ENCODE data around the gene STRN4.
"Not testable (repeated sequence)": the region's sequence is repeated elsewhere in the genome, so short reads cannot be mapped to it uniquely, and the experiment has no call there.

STRN4 gene

DNA sequence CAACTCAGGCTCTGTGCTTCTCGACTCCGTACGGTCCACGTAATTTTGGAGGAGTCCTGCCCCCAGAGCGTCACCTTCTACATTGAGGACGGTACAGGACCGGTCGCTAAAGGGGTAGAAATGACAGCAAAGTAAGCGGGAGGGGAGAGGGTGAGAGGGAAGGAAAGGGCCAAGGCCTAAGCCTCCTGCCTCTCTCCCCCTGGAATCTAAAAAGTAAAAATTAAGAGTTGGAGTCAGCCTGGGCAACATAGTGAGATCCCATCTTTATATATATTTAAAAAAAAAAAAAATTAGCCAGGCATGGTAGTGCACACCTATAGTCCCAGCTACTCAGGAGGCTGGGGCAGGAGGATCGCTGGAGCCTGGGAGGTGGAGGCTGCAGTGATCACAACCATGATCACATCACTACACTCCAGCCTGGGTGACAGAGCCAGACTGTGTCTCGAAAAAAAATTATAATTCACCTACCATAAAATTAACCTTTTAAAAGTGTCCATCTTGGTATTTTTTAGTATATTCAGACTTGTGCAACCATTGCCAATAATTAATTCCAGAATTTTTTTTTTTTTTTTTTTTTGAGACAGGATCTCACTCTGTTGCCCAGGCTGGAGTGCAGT lies 29.5 kb upstream of the STRN4 start:
- DNase-seq (ENCODE audit: low read depth in 2 of 2): no peak

DNA sequence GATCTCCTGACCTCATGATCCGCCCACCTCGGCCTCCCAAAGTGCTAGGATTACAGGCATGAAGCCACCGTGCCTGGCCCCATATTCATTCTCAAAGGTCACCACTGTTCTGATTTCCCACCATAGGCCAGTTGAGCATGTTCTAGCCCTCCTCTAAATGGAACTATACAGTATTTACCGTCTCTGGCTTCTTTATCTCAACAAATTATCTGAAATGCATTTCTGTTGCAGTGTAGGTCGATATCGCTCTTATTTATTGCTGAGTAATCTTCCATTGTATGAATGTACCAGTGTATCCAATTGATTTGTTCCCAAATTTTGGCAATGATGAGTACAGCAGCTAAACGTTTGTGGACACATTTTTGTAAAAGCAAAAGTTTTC lies 26.8 kb upstream of the STRN4 start:
- no peak for DNase-seq (ENCODE audit: low read depth in 2 of 2)

DNA sequence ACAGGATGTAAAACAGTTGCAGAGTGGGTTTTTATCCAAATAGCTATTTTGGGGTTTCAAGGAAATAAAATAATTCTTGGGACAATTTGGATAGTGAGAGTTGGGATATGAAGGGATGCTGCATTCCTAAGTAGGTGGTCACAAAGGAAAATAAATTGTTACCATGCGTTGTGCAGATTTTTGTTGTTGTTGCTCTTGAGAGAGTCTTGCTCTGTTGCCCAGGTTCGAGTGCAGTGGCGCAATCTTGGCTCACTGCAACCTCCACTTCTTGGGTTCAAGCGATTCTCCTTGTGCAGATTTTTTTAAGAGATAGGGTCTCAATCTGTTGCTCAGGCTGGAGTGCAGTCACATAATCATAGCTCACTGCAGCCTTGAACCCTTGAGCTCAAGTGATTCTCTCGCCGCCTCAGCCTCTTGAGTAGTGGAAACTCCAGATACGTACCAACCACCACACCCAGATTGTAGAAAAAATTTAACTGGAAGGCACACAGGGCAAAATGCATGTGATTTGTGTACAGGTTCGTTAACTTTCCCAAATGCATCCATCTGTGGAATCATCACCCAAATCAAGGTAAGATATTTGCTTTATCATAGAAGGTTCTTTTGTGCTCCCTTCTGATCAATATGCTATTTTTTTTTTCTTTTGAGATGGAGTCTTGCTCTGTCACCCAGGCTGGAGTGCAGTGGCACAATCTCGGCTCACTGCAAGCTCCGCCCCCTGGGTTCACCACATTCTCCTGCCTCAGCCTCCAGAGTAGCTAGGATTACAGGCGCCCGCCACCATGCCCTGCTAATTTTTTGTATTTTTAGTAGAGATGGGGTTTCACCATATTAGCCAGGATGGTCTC lies 26.1 kb upstream of the STRN4 start:
- DNase-seq (ENCODE audit: low read depth in 2 of 2): no peak

DNA sequence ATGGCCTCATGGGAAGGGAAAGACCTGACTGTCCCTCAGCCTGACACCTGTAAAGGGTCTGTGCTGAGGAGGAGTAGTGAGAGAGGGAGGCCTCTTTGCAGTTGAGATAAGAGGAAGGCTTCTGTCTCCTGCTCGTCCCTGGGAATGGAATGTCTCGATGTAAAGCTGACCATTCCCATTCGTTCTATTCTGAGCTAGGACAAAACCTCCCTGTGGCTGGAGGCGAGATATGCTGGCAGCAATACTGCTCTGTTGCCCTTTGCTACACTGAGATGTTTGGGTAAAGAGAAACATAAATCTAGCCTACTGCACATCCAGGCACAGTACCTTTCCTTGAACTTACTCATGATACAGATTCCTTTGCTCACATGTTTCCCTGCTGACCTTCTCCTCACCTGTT lies 22.5 kb upstream of the STRN4 start:
- not testable (repeated sequence) for DNase-seq (ENCODE audit: low read depth in 2 of 2)

DNA sequence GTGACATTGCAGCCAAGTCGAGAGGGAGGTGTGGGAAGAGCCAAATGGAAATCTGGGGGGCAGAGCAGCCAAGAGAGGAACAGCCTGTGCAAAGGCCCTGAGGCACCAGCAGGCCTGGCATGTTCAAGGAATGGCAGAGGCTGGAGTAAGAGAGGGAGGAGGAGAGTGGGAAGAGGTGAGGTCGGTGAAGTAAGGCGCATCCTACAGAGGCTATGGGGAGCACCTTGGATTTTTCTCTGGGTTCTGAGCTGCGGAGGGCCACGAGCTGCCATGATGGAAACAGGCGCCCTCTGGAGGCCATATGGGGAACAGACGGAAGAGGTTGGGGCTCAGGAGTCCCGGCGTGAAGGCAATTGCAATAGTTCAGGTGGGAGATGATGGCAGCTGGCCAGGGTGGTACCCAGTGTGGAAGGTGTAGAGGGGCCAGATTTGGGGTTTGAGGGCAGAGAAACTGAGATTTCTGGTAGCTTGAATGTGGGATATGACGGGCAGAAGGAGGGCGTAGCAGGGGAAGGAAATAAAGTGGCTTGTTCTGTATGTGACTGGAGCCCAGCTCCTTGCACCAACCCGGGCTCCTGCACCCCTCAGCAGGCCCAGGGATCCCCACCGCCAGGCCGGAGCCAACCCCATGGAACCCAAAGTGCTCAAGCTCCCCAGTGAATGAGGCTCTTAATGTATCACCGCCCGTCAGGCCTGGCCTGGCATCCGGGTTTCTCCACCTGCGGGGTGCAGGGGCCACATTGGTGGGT lies 20.5 kb upstream of the STRN4 start:
- DNase-seq (ENCODE audit: low read depth in 2 of 2): no peak

DNA sequence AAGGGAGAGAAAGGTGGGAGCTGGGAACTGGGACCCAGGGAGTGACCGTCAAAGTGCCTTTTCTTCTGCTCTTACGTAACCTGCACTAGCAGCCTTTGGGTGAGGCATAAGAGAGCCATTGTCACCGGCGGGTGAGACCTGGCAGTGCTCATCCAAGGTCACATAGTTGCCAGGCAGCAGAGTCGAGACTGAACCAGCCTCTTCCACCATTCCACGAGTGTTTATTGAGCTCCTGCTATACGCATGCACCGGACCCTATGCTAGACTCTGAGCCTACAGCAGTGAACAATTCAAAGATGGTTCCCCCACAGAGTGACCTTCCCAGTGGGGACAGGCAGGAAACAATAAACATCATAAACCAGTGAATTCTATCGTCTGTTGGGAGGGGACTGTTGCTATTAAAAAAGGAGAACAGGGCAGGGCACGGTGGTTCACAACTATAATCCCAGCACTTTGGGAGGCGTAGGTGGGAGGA lies 18.6 kb upstream of the STRN4 start:
- no peak for DNase-seq (ENCODE audit: low read depth in 2 of 2)

DNA sequence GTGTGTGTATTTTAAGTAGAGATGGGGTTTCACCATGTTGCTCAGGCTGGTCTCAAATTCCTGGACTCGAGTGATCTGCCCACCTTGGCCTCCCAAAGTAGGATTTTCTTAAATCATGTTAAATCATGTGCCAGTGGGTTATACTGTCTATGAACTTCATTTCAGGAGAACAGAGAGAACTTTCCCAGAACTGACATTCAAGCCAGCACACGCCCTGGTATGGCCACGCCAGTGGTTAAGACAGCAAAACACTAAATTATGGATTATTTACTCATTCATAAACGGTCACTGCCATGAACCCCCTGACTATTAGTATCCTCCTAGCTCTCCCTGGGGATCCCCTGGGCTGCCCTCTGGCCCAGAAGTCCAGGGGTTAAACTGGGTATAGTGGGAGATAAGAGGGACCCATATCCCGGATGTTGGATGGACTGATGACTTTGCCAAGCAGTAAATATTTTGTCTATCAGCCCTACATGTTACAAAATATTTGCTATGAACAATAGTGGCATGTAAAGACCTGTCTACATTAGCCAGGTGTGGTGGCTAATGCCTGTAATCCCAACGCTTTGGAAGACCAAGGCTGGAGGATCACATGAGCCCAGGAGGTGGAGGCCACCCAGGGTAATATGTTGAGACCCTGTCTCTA lies 16.1 kb upstream of the STRN4 start:
- no peak for DNase-seq (ENCODE audit: low read depth in 2 of 2)

DNA sequence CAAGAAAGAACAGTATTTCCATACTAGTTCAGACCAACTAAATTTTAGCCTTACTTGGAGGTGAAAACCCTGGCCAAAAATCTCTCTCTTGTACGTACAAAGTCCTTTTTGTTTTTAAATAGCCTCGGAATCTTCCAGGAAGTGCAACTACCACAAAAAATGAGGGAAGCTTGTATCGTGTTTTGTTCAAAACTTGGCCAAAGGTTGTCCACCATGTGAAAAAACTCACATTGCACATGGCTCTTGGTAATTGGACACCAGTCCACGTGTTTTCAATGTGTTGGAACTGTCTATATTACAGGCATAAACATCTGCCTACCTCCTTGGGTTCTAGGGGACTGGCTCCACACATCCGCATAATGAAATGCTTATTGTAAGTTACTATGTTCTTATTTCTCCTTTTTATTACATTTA lies 15.2 kb upstream of the STRN4 start:
- no peak for DNase-seq (ENCODE audit: low read depth in 2 of 2)

DNA sequence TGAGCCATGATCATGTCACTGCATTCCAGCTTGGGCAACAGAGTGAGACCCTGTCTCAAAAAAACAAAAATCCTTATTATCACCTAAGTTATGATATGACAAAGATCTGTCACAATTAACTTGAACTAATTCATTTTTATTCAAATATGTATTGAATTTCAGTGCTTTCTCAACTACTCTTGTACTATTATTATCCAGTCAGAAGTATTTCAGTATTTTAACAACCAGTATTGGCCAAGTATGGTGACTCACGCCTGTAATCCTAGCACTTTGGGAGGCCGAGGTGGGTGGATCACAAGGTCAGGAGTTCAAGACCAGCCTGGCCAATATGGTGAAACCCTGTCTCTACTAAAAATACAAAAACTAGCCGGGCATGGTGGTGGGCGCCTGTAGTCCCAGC lies 14.6 kb upstream of the STRN4 start:
- not testable (repeated sequence) for DNase-seq (ENCODE audit: low read depth in 2 of 2)

DNA sequence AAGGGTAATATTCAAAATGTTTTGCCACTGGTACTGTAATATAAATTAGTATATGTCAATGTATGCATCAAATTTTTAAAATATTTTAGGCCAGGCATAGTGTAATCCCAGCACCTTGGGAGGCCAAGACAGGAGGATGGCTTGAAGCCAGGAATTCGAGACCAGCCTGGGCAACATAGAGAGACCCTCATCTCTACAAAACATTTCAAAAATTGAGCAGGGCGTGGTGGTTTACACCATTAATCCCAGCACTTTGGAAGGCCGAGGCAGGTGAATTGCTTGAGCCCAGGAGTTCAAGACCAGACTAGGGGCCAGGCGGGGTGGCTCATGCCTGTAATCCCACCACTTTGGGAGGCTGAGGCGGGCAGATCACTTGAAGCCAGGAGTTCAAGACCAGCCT lies 14.1 kb upstream of the STRN4 start:
- no peak for DNase-seq (ENCODE audit: low read depth in 2 of 2)

DNA sequence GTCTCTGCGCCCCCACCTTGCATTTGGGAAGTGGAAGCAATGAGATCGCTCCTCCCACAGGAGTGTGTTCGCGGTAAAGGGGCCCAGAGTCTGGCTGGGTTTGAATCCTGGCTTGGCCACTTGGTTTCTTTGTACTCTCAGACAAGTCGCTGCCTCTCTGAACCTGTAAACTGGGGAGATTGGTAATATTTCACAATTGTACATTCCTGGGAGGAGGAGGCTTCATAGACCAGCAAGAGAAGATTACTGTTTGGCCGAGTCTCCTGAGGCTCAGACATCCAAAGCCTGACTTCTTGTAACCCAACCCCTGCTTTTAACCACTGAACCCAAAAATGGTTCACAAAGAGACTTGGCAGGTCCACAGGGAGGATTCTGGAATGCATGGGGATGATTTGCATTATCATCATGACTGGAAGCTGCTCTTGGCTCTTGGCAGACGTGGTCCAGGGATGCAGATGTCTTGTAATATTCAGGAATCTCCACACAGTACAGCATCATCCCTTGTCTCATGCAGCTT lies 13.6 kb upstream of the STRN4 start:
- no peak for DNase-seq (ENCODE audit: low read depth in 2 of 2)

DNA sequence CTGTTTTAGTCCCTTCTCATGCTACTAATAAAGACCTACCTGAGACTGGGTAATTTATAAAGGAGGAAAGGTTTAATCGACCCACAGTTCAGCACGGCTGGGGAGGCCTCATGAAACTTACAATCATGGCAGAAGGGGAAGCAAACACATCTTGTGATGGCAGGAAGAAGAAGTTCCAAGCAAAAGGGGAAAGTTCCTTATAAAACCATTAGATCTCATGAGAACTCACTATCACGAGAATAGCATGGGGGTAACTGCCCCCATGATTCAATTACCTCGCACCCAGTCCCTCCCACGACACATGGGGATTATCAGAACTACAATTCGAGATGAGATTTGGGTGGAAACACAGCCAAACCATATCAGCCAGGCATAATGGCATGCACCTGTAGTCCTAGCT lies 13.0 kb upstream of the STRN4 start:
- no peak for DNase-seq (ENCODE audit: low read depth in 2 of 2)

DNA sequence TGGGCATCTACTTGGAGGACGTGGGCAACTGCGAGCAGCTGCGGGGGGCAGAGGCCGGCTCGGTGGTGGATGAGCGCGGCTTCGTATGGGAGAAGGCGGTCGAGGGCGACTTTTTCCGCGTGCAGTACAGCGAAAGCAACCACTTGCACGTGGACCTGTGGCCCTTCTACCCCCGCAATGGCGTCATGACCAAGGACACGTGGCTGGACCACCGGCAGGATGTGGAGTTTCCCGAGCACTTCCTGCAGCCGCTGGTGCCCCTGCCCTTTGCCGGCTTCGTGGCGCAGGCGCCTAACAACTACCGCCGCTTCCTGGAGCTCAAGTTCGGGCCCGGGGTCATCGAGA lies 10.3 kb upstream of the STRN4 start:
- DNase-seq (ENCODE audit: low read depth in 2 of 2): no peak

DNA sequence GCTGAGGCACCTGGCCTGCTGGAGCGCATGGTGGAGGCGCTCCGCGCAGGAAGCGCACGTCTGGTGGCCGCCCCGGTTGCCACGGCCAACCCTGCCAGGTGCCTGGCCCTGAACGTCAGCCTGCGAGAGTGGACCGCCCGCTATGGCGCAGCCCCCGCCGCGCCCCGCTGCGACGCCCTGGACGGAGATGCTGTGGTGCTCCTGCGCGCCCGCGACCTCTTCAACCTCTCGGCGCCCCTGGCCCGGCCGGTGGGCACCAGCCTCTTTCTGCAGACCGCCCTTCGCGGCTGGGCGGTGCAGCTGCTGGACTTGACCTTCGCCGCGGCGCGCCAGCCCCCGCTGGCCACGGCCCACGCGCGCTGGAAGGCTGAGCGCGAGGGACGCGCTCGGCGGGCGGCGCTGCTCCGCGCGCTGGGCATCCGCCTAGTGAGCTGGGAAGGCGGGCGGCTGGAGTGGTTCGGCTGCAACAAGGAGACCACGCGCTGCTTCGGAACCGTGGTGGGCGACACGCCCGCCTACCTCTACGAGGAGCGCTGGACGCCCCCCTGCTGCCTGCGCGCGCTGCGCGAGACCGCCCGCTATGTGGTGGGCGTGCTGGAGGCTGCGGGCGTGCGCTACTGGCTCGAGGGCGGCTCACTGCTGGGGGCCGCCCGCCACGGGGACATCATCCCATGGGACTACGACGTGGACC lies 9.7 kb upstream of the STRN4 start:
- DNase-seq (ENCODE audit: low read depth in 2 of 2): no peak

DNA sequence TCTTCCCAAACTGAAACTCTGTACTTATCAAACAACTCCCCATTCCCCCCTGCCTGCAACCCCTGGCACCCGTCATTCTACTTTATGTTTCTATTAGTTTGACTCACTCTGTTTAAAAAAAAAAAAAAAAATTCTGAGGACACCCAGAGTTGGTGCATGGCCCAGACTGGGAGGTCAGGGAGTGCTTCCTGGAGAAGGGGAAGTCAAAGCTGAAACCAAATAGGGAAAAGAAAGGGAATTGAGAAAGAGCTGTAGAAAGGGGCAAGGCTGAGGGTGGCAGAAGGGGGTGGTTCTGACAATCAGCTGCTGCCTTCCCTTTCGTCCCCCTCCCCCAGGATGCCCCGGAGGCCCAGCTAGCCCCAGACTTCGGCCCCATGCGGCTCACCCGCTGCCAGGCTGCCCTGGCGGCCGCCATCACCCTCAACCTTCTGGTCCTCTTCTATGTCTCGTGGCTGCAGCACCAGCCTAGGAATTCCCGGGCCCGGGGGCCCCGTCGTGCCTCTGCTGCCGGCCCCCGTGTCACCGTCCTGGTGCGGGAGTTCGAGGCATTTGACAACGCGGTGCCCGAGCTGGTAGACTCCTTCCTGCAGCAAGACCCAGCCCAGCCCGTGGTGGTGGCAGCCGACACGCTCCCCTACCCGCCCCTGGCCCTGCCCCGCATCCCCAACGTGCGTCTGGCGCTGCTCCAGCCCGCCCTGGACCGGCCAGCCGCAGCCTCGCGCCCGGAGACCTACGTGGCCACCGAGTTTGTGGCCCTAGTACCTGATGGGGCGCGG lies 9.0 kb upstream of the STRN4 start:
- DNase-seq (ENCODE audit: low read depth in 2 of 2): no peak

DNA sequence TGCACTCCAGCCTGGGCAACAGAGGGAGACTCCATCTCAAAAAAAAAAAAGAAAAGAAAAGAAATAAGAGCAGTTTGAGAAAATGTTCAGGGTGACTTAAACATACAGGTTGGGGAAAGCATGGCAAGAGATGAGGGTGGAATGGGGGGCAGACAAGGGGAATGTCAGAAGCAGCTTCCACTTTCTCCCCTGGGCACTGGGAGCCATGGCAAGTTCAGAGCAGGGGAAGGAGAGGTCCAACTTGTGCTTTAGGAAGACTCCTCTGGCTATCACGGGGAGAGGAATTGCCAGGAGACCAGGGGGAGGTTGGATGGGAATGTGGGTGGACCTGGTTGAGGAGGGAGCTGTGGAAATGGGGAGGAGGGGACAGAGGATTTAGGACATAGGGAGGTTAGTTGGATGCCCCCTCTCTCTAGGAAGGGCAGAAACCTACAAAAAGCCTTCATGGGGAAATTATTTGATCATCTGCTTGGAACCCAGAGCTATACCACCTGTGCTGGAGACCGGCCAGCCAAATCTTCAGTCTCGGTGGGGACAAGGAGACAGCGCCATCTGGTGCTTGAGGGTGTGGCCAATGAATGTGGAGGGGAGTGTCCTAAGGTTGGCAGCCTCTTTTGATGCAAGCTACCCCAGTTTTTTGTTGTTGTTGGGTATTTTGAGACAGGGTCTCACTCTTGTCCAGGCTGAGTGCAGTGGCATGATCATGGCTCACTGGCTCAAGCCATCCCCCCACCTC lies 7.3 kb upstream of the STRN4 start:
- DNase-seq (ENCODE audit: low read depth in 2 of 2): peak in 1 of 2 donors; percentile 26

DNA sequence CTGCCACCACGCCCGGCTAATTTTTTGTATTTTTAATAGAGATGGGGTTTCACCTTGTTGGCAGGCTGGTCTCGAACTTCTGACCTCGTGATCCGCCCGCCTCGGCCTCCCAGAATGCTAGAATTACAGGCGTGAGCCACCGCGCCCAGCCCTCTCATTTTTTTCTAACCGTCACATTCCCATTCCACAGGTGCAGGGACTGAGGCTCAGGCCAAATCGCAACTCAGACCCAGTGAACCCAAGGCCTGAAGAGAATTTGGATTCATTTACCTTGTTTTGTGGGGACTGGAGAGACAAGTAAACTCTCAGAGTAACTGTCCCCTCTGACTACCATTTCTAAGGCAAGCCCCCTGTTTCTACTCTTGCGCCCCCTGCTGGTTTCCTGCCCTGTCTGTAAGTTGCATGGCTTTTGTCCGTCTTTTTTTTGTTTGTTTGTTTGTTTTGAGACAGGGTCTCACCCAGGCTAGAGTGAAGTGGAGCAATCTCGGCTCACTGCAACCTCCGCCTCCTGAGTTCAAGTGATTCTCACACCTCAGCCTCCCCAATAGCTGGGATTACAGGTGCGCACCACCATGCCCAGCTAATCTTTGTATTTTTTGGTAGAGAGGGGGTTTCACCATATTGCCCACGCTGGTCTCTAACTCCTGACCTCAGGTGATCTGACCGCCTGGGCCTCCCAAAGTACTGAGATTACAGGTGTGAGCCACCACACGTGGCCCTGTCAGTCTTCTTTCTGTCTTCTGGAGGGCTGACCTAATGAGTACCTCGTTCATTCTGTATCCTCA lies 2.3 kb upstream of the STRN4 start:
- DNase-seq (ENCODE audit: low read depth in 2 of 2): peak in 1 of 2 donors; percentile 49

DNA sequence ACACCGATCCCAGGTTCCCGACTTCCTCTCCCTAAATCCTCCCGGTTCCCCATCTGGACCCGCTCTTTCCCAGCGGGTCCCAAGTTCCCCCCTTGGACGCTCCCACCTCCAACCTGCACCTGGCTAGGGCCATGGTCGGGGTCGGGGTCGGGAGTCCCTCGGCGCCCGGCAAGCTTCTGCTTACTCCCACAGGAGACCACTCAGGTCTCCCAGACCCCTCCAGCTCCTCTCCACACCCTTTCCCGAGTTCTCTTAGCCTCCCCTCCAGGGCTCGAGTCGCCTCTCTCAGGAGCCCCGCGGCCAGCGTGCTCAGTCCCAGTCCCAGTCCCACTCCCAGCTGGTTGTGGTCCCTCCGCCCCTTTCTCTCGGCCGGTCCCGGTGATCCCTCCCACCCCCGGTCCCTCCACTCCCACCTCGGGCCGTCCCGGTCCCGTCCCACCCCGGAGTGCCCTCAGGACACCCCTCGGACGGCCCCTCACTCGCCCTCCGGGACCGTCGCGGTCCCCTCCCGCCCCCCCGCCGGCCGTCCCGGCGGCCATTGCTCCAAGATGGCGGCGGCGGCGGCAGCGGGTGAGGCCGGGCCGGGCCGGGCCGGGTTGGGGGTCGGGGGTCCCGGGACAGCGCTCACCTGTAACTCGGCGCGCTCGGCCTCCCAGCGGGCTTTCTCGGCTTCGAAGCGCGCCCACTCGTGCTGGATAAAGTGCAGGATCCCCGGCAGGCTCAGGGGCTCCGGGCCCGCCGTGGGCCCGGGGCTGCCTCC lies 549 bp downstream of the STRN4 start, which contains the start of gene FKRP:
Gene FKRP, plus strand, starts transcription at position 537 of the 760 bp plus-strand sequence. CDS start 9,394 bp downstream, outside the sequence.
- no peak for DNase-seq (ENCODE audit: low read depth in 2 of 2)
